ENCODE measurements around the gene SLC6A2.

The SLC6A2 gene

DNA sequence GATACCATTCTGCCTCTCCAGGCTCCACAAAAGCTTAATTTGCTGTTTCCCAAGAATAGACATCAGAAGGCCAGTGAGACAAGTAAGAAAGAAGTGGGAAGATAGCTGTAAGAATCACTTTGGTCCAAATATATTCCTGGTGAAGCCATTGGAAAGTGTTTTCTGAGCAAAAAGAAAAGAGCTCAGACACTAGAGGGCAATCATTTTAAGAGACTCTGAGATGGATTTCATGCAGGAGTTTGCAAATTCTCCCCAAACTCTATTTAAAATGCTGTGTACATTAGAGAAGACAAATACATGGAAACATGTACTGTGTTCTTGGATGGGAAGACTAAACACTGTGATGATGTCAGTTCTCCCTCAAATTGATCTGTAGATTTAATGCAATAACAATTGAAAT is 8.0 kb upstream of the SLC6A2 start:
- no peaks in the 10 kb centered on the region for H3K79me2 ChIP-seq (ENCODE audit: insufficient read depth, low read depth)
- H3K4me2 ChIP-seq = no peak overlapping the region
- no peak overlapping the region for H3K4me3 ChIP-seq (IDR thresholded peaks at IDR 0.05; ENCODE audit: insufficient read depth, low read depth, low read length)
- no peaks in the 10 kb centered on the region for H4K20me1 ChIP-seq (ENCODE audit: insufficient read depth)
- TF ChIP-seq CTCF (conservative IDR thresholded peaks at IDR 0.05; ENCODE audit: low read depth, low read length) = no peak
- H3K27me3 ChIP-seq (ENCODE audit: insufficient read depth, low read depth) = no peaks in the 10 kb centered on the region
- no peak overlapping the region for H3K9ac ChIP-seq
- no peaks in the 10 kb centered on the region for H3K4me1 ChIP-seq (ENCODE audit: low read depth, poor library complexity, severe bottlenecking)
- H3K36me3 ChIP-seq (ENCODE audit: insufficient read depth) = no peaks in the 10 kb centered on the region
- no peak overlapping the region for H2AFZ ChIP-seq (ENCODE audit: low read depth)
- H3K27ac ChIP-seq = no peak overlapping the region

- Histone ChIP-seq H3K27ac (no peak overlapping the region), H3K27me3 (ENCODE audit: insufficient read depth, low read depth) (no peaks in the 10 kb centered on the region), H3K36me3 (ENCODE audit: insufficient read depth) (no peaks in the 10 kb centered on the region), H3K4me2 (no peak overlapping the region), H3K79me2 (ENCODE audit: insufficient read depth, low read depth) (no peaks in the 10 kb centered on the region), H3K9ac (no peak overlapping the region), H3K4me1 (ENCODE audit: low read depth, poor library complexity, severe bottlenecking) (no peaks in the 10 kb centered on the region), H3K4me3 (IDR thresholded peaks at IDR 0.05; ENCODE audit: insufficient read depth, low read depth, low read length) (no peak overlapping the region), H4K20me1 (ENCODE audit: insufficient read depth) (no peaks in the 10 kb centered on the region), H2AFZ (ENCODE audit: low read depth) (no peak overlapping the region)
- no peak for TF ChIP-seq CTCF (conservative IDR thresholded peaks at IDR 0.05; ENCODE audit: low read depth, low read length)
These were observed 3.7 kb upstream of the SLC6A2 start for GRCh38 chr16:55651841-55652824.

DNA sequence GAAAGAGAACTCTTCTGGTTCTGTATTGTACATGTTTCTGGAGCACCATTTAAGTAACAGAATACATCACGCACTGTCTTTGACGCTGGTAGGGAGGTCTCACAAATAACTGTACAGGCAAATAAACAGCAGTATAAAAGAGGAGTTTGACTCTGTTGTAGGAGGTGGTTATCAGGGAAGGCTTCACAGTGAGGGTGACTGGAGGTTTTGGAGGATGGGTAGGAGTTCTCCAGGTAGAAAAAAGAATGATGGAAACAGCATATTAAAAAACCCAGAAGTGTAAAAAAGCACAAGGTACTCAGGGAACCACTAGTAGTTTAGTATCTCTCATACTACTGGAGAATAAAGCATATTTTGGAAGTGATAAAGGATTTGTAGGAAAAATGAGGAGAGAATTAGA is 2.7 kb upstream of the SLC6A2 start:
- Histone ChIP-seq H3K27me3 (ENCODE audit: insufficient read depth, low read depth) (no peaks in the 10 kb centered on the region), H3K4me1 (ENCODE audit: low read depth, poor library complexity, severe bottlenecking) (no peaks in the 10 kb centered on the region), H3K27ac (no peak overlapping the region), H4K20me1 (ENCODE audit: insufficient read depth) (no peaks in the 10 kb centered on the region), H3K4me3 (IDR thresholded peaks at IDR 0.05; ENCODE audit: insufficient read depth, low read depth, low read length) (no peak overlapping the region), H3K4me2 (no peak overlapping the region), H2AFZ (ENCODE audit: low read depth) (no peak overlapping the region), H3K79me2 (ENCODE audit: insufficient read depth, low read depth) (no peaks in the 10 kb centered on the region), H3K36me3 (ENCODE audit: insufficient read depth) (no peaks in the 10 kb centered on the region), H3K9ac (no peak overlapping the region)
- no peak for TF ChIP-seq CTCF (conservative IDR thresholded peaks at IDR 0.05; ENCODE audit: low read depth, low read length)

DNA sequence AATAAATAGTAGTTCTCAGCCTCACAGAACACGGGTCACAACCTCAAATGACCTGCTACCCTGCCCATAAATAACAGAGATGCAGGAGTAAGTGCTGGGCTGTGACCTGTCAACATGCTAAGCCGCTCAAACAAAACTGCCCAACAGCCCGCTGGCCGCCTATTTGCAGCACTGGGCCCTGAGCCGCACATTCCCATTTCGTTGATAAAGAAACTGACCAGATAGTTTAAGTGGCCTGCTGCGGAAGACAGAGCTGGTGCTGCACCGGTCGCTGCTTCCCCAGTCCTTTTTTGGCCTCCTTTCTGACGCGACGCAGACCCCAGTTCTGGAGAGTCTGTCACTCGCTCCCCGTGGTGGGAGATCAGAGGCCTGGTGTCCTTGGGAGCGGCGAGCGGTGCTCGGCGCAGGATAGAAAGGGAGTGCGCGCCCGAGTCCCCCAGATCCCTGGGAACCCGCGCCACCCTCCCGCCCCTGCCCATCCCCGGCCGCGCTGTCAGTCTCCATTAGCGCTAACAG is 349 bp upstream of the SLC6A2 start:
- Histone ChIP-seq H3K27ac (no peak overlapping the region), H3K4me2 (no peak overlapping the region), H3K27me3 (ENCODE audit: insufficient read depth, low read depth) (no peaks in the 10 kb centered on the region), H2AFZ (ENCODE audit: low read depth) (no peak overlapping the region), H3K9ac (no peak overlapping the region), H3K36me3 (ENCODE audit: insufficient read depth) (no peaks in the 10 kb centered on the region), H3K4me1 (ENCODE audit: low read depth, poor library complexity, severe bottlenecking) (no peaks in the 10 kb centered on the region), H3K4me3 (IDR thresholded peaks at IDR 0.05; ENCODE audit: insufficient read depth, low read depth, low read length) (no peak overlapping the region), H4K20me1 (ENCODE audit: insufficient read depth) (no peaks in the 10 kb centered on the region), H3K79me2 (ENCODE audit: insufficient read depth, low read depth) (no peaks in the 10 kb centered on the region)
- no peak for TF ChIP-seq CTCF (conservative IDR thresholded peaks at IDR 0.05; ENCODE audit: low read depth, low read length)
